DMS53 treated with DMSO at 0.1 percent for 48 hours (cell line): Measurements from ENCODE around the gene ATRX.
A peak's percentile ranks its signal among the peaks of the same experiment; 100 is the strongest.
"Not testable (repeated sequence)": the region's sequence is repeated elsewhere in the genome, so short reads cannot be mapped to it uniquely, and the experiment has no call there.

Experiments
- DNase-seq: peaks from one replicate; lab custom pipeline; 2025; ENCODE audit not compliant: unreplicated experiment; lab: John Stamatoyannopoulos, UW

ATRX gene

DNA sequence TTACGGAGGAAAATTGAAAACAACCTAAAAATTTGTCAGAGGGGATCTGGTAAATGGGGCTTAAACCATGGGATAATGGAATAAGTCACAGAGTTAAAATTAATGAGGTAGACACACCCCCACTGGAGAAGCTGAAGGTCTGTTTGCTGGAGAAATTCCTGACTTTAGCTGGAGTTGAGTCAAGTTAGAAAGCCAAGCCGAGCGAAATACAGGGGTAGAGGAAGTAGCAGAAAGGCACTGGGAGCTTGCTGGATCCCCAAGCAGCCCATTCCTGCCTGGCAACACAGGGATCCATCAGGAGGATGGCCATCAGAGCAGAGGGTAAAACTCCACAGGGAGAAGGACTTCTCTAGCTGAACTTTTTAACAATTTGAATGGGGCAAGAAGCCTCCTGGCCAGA, 163.8 kb downstream of the ATRX start:
- no peak for DNase-seq

DNA sequence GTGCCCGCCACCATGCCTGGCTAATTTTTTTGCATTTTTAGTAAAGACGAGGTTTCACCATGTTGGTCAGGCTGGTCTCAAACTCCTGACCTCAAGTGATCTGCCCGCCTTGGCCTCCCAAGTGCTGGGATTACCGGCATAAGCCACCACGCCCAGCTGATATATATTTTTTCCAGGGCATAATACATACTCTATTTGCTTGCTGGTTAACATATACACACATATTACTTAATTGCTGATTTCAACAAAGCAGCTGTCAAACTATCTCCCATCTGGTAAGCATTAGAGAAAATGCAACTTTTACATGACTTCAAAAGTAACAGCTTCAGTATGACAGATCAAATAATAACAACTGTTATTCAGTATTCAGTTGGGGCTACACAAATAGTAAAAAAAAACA, 164.6 kb downstream of the ATRX start:
- not testable (repeated sequence) for DNase-seq

DNA sequence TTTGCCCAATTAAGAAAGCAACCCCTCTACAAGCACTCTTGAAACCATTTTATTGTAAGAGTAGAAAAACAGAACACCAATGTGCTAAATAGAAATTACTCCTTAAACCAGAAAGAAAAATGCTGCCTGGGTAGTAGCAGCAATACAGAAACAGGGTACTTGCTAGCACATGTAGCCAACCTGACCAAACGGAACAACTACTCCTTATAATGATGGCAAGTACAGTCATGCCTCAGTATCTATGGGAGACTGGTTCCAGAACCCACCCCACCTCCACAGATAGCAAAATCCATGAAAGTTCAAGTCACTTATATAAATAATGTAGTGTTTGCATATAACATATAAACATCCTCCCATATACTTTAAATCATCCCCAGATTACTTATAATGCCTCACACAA, 168.8 kb downstream of the ATRX start:
- no peak for DNase-seq

DNA sequence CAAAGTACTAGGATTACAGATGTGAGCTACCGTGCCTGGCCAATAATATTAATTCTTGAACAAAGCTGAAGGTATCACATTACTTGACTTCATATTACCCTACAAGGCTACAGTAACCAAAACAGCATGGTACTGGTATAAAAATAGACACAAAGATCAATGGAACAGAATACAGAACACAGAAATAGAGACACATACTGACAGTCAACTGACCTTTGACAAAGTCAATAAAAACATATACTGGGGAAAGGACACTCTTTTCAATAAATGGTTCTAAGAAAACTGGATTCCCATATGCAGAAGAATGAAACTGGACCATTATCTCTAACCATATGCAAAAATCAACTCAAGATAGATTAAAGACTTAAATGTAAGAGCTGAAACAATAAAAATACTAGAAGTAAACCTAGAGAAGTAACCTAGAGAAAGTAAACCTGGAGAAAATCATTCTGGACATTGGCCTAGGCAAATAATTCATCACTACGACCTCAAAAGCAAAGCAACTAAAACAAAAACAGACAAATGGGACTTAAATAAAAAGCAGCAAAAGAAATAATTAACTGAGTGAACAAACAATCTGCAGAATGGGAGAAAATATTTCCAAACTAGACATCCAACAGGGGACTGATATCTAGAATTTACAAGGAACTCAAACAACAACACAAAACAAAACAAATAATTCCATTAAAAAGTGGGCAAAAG, 182.2 kb downstream of the ATRX start:
- DNase-seq = no peak

DNA sequence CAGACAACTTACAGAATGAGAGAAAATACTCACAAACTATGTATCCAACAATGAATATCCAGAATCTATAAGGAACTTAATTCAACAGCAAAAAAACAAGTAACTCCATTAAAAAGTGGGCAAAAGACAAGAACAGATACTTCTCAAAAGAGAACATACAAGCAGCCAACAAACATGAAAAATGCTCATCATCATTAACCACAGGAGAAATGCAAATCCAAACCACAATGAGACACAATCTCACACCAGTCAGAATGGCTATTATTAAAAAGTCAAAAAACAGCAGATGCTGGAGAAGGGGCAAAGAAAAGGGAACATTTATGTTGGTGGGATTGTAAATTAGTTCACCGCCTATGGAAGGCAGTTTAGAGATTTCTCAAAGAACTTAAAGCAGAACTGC, 188.5 kb downstream of the ATRX start:
- DNase-seq = no peak

DNA sequence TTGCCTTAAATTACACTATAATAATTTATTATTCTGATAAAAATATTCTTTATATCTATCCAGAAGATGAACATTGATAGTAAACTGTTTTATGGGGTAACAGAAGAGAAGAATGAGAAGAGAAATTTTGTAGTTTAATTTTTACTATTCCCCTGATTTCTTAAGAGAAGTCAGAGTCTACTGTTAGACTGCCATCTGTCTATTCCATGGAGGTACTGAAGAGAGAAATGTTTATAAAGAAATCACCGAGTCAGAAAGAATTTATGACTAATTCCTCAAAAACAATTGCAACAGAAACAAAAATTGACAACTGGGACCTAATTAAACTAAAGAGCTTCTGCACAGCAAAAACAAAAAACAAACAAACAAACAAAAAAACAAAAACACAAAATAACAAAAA, 188.9 kb downstream of the ATRX start:
- DNase-seq = no peak

DNA sequence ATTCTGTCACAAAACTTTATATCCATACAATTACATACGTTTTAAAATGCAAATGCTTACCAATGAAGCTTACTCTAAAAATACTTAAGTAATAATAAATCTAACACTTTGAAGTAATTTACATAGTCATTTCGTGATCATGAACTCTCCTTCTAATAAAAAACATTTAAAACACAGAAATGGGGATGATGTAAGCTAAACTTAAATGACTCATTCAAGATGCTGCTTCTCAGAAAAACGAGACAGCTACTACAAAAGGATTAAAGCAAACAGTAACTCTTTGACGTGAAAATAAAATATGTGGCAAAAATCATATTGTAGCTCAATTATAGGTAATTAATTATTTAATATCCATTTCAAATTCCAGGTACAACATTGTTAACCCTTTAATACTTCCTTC, 190.2 kb downstream of the ATRX start:
- no peak for DNase-seq

DNA sequence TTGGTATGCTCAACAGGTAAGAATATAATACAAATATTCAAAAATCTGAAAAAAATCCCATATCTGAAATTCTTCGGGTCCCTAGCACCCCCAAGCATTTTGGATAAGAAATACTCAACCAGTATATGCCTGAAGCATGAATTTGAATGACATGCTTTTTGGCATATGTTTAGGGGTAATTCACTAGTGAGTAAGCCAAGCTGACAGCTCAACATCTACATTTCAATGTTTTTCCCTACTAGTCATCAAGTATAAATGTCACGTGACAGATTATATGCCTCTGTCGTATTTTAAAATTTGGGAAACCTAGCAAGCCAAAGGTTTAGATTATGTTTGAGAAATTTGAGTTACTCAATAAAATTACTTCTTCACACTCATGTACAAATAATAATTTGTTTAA, 213.7 kb downstream of the ATRX start:
- no peak for DNase-seq

DNA sequence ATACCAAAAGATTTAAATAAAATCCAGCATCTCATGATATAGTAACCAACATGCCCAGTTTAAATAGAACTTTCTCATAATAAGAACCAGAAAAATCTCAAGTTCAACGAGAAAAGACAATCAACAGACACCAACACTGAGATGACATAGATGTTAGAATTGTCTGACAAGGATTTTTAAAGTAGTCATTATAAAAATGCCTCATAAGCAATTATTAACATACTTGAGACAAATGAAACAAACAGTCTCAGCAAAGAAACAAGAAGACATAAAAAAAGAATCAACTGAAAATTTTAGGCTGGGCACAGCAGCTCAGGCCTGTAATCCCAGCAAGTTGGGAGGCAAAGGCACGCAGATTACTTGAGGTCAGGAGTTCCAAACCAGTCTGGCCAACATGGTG, 220.7 kb downstream of the ATRX start:
- no peak for DNase-seq

DNA sequence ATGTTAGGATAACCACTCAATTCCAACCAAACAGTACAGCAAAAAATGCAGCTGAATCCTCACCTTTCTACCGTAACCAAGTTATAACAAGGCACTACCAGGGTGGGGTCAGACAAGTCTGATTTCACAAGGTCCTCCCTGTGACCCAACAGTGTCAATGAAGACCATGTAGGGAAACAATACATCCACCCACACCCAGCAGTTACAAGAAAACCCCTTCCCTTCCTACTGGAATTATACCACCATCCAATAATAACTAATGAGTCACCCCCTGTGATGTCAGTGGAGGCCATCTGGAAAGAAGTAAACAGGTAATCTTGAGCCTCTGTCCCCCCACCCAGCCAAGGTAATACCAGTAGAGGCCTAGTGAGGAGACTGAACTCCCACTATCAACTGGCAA, 221.2 kb downstream of the ATRX start:
- DNase-seq = no peak

DNA sequence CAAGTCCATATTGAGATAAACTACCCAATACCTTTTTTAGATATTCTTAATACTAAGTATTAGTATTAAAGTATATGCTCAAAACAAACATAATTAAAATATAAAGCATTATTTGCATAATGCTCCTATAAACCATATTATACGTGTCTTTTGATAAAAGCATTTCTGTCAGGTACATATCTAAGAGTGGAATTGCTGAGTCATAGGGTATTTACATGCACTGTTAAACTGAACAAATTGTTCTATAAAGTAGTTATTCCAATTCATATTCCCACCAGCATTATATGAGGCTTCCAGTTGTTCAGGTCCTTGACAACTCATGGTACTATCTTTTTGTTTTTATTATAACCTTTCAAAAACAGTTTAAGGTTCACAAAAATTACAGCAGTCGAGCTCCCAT, 224.6 kb downstream of the ATRX start:
- DNase-seq = no peak

DNA sequence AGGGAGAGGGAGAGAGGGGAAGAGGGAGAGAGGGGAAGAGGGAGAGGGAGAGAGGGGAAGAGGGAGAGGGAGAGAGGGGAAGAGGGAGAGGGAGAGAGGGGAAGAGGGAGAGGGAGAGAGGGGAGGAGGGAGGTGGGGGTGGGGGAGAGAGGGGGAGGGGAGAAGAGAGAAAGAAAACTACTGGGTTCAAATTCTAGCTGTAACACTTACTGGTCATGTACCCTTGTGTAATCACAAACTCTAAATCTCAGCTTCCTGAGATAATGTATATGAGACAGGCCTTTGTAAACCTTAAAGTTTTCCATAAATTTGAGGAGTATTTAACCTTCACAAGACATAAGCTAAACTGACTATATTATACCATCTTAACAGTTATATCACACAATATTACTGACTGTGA, 229.7 kb downstream of the ATRX start:
- DNase-seq = no peak

DNA sequence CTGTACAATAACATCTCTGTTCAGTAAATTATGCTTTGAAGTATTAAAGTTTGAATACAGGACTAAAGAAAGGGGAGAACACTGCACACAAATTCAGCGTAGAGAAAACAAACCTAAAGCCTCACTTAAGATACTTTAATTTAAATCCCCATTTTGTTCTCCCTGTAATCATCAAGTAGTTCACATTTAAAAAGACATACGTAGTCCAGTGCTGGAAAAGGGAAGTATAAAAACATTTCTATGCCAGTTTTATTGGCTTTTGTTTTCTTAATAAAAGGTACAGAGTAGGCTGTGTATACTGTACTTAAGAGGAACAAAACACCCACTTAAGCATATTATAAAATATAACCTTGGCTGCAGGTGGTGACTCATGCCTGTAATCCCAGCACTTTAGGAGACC, 237.3 kb downstream of the ATRX start:
- no peak for DNase-seq

DNA sequence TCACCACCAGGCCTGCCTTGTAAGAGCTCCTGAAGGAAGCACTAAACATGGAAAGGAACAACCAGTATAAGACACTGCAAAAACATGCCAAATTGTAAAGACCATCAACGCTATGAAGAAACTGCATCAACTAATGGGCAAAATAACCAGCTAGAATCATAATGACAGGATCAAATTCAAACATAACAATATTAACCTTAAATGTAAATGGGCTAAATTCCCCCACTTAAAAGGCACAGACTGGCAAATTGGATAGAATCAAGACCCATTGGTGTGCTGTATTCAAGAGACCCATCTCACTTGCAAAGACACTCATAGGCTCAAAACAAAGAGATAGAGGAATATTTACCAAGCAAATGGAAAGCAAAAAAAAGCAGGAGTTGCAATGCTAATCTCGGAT, 246.2 kb downstream of the ATRX start:
- DNase-seq = not testable (repeated sequence)

DNA sequence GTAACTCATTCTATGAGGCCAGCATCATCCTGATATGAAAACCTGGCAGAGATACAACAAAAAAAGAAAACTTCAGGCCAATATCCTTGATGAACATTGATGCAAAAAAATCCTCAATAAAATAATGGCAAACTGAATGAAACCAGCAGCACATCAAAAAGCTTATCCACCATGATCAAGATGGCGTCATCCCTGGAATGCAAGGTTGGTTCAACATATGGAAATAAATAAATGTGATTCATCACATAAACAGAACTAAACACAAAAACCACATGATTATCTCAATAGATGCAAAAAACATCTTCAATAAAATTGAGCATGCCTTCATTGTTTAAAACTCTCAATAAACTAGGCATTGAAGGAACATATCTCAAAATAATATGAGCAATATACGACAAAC, 254.8 kb downstream of the ATRX start:
- DNase-seq = not testable (repeated sequence)

DNA sequence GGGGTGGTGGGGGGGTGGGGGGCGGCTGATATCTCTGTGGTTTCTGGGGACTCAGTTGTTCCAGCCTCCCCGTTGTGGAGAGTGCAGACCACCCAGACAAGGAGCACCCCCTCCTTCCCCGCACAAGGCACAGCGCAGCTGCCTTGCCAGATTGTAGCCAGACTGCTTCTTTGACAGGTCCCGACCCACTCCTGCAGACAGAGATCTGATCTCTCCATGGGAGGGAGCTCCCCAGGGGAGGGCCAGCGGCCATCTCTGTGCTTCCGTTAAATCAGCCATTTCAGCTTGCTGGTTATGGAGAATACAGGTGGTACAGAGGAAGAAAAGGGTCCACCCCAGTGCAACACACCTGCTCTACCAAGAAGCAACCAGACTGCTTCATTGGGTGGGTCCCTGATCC, 258.0 kb downstream of the ATRX start:
- DNase-seq = no peak

DNA sequence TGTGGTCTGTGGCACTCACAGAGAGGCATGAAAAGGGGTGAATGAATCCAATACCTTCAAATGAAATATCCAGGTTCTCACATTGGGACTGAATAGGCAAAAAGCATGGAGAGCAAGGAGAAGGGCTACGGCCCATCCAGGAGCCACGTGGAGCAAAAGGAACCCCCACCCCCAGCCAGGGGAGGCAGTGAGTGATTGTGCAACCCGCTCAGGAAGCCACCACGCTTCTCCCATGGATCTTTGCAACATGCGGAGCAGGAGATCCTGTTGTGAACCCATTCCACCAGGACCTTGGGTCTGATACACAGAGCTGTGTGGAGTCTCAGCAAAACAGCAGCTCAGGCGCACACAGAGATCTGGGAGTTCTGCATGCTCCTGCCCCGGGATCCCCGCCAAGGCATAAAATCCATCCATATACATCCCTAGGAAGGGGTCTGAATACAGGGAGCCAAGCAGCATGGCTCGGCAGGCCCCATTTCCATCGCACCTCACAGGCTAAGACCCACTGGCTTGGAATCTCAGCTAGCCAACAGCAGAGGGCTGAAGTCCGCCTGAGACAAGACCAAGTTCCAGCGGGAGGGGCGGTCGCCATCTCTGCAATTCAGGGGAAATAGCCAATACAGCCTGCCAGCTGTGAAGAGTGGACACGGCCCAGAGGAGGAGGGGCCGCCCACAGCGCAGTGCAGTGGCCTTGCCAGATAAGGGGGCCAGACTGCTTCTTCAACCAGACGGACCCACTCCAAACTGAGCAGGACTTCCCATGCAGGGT, 258.6 kb downstream of the ATRX start:
- DNase-seq = no peak

DNA sequence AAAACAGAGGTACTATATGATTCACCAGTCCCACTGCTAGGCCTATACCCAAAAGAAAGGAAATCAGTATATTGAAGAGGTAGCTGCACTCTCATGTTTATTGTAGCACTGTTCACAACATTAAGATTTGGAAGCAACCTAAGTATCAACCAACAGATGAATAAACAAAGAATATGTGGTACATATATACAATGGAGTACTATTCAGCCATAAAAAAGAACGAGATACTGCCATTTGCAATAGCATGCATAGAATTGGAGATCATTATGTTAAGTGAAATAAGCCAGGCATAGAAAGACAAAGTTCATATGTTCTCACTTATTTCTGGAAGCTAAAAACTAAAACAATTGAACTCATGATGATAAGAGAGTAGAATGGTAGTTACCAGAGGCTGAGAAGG, 266.3 kb downstream of the ATRX start:
- no peak for DNase-seq

DNA sequence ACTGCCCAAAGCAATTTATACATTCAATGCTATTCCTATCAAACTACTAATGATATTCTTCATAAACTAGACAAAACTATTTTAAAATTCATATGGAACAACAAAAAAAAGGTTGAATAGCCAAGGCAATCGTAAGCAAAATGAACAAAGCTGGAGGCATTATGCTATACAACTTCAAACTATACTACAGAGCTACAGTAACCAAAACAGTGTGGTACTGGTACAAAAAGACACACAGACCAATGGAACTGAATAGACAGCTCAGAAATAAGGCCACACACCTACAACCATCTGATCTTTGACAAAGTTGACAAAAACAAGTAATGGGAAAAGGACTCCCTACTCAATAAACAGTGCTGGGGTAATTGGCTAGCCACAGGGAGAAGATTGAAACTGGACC, 271.8 kb downstream of the ATRX start:
- DNase-seq = no peak

DNA sequence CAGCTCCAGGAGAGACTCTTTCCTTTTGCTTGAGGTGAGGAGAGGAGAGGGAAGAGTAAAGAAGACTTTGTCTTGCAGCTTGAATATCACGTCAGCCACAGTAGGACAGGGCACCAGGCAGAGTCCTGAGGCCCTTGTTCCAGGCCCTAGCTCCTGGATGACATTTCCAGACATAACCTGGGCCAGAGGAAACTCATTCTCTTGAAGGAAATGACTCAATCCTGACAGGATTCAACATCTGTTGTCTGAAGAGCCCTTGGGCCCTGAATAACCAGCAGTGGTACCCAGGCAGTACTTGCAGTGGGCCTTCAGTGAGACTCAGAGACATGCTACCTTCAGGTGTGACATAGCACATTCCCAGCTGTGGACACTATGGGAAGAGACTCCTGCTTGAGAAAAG, 276.0 kb downstream of the ATRX start:
- DNase-seq = no peak

DNA sequence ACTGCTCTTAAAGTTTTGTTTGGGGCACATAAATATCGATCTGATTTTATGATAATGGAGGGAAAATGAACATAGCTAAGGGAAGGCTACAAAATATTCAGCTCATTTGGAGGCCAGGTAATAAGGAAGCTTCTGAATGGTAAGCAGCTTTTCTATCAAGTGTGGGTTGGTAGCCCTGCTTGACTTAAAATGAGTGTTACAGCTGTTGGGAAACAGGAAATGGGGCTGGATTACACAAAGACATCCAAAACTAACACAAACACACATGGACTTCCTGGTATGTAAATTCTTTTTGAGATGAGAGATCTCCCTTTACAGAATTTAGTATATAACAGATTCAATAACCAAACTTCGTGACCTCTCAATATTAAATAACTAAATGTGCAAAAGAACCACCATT, 280.8 kb downstream of the ATRX start:
- peak; percentile 15 for DNase-seq

DNA sequence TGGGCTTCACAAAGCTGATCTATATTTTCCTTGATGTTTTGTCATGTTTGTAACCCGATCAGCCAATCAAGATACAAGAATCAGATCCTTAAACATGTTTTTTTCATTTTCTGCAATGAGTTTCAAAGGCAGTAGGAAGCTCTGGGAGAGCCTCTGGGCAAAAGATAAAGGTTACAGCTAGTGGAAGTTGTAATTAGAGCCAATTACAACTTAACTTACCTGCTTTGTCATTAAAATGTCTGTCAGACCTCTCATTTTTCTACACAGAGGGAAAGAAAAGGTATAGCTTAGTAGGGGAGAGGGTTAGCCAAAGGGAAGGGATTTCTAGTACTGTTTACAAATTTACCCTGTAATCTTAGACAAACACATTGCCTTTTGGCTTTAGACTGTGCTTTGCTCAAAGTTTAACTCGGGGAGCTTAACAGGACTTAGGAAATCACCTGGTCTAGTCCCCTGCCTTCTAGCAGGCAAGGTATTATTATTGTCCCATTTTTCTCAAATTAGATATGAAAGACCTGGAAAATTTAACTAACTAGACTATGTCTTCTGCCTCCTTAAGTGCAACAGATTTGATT, 283.0 kb downstream of the ATRX start:
- DNase-seq = no peak
